Bone marrow (tissue), 2 donors: ENCODE data around the gene DEPDC4.
"Not testable (repeated sequence)": the region's sequence is repeated elsewhere in the genome, so short reads cannot be mapped to it uniquely, and the experiment has no call there.

Experiments used
- DNase-seq, 2 donors: peaks; one replicate each; lab custom pipeline; 2025; lab: John Stamatoyannopoulos, UW

The DEPDC4 gene

GRCh38 chr12:100263131-100263530 lies 3.7 kb downstream of the DEPDC4 start:
- DNase-seq, result no peak

DNA sequence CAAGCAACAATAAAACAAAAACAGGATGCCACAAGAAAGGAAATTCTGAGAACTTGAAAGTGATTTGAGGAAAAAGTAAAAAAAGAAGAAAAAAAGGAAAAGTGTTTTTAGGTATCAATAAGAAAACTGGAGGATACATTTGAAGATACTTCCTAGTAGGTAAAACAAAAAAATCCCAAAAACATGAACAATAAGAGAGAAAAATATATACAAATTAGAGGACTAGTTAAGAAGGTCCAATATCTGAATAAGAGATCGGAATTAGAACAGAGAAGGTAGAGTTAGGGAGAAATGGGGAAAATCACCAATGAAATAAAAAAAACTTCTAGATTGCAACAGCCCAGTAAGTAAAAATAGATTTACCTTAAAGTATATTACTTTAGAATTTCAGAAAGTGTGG lies 8.8 kb downstream of the DEPDC4 start:
- no peak for DNase-seq

DNA sequence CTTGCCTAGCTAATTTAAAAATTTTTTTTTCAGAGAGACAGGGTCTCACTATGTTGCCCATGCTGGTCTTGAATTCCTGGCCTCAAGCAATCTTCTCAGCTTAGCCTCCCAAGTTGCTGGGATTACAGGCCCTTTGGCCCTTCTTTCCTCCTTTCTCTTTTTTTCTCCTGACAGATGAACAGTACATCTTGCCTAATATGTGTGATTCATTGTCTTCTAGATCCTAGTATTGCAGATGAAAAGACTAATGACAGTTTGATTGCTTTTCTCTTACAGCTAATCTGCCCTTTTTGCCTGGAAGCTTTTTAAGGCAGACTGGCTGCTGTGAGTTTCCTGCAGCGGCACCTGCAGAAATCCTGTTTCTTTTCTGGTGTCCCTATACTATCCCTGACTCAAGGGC lies 12.0 kb downstream of the DEPDC4 start:
- DNase-seq, result no peak

- no peak for DNase-seq
Measured at GRCh38 chr12:100253437-100253836, 13.4 kb downstream of the DEPDC4 start.

GRCh38 chr12:100251917-100252316 lies 15.0 kb downstream of the DEPDC4 start:
- DNase-seq, result no peak

DNA sequence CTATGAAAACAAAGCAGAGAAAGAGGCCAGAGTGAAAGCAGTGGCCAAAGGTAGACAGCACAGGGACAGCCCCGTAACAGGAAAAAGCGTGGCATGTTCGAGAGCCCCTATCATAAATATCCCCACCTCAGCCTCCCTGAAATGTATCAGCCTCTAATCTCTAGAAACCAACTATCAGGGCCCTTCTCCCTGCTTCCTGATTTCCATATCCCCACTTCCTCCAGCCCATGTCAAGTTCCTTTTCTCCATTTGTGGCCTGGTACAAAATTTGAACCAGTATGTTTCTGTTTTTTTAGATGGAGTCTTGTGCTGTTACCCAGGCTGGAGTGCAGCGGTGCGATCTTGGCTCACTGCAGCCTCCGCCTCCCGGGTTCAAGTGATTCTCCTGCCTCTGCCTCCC lies 16.9 kb downstream of the DEPDC4 start:
- no peak for DNase-seq

DNA sequence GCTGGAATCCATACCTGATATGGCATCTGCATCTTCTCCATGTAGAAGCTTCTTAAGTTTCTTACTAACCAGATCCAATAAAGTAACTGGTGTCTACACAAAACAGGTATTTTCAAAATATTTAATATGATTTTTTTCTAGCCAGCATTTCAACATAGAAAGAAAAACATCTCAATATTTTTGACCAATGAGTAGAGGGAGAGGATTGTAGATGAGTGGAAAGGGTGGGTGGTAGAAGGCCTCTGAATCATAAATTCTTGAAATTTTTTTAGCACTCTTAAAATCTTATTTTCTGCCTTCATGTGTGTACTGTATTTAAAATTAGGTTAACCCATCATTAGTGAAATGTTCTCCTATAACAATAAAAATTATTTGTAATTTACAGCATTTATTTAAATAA lies 18.0 kb downstream of the DEPDC4 start:
- DNase-seq, result no peak

DNA sequence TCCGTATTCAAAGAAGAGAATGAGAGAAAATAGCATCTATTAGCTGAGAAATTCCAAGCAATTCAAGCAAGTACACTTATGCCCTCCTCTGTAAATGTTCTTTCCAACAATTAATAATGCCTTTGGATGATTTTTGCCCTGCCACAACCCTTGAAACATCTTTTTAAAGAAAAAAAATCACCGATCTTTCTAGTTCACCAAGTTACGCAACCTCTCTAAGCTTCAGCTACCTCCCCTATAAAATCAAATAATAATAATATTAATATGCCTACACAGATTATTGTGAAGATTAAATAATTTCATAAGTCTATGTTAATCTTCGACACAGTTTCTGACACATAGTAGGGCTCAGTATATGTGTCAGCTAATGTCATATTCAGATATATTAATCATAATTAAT lies 19.1 kb downstream of the DEPDC4 start:
- no peak for DNase-seq

- DNase-seq, result no peak
Measured at GRCh38 chr12:100243137-100243536, 23.7 kb downstream of the DEPDC4 start.

DNA sequence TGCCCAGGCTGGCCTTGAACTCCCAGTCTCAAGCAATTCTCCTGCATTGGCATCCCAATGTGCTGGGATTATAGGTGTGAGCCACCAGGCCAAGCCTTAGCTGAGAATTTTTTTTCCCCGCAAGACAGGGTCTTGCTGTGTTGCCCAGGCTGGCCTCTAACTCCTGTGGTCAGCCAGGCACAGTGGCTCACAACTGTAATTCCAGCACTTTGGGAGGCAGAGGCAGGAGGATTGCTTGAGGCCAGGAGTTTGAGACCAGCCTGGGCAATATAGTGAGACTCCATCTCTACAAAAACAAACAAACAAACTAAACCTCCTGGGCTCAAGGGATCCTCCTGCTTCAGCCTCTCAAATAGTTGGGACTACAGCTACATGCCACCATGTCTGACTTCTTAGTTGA lies 27.3 kb downstream of the DEPDC4 start:
- no peak for DNase-seq

DNA sequence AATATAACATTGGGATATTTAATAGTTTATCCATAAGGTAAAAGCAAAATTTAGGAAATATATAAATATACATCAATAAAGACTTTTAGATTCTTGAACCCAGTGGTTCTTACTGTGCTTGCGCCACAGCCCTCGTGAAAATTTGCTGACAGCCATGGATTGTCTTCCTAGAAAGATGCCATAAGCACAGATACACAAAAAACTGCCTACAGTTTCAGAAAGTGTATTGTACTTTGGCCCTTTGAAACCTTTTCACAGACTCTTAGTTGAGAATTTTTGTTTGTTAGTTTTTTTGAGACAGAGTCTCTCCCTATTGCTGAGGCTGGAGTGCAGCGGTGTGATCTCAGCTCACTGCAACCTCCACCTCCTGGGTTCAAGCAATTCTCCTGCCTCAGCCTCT lies 28.1 kb downstream of the DEPDC4 start:
- DNase-seq, result no peak

- DNase-seq, result peak in 1 of 2 donors; percentile 8
Measured at GRCh38 chr12:100234591-100235304, 32.1 kb downstream of the DEPDC4 start.

DNA sequence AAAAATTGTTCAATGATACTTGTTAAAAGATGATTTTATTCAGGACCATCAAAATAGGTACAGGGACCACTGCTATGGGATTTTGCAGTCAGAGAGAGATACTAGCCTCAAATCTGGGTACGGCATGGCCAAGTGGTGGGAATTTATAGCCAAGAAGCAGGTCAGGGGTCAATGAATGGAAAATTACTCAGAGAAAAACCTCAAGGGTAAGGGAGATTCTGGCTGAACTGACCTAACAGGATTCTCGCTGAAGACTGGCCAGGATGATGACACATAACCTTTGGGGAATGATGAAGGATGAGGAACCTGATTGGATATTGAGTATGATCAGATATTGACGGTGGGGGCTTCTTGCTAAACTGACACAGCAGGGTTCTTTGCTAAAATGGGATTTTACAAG lies 32.7 kb downstream of the DEPDC4 start:
- DNase-seq, result no peak

DNA sequence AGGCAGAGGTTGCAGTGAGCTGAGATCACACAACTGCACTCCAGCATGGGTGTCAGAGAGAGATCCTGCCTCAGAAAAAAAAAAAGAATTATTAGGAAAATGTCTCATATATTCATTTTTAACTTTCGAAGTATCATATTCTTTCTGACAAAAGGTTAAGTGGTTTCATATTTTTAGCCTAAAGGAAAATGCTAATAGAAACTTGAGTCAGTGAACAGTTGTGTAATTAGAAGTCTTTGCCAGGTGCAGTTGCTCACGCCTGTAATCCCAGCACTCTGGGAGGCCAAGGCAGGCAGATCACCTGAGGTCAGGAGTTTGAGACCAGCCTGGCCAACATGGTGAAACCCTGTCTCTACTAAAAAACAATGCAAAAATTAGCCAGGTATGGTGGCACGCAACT lies 35.0 kb downstream of the DEPDC4 start:
- not testable (repeated sequence) for DNase-seq

GRCh38 chr12:100229876-100230275 lies 37.0 kb downstream of the DEPDC4 start:
- no peak for DNase-seq

- peak in 1 of 2 donors; percentile 15 for DNase-seq
Measured at GRCh38 chr12:100229036-100229635, 37.7 kb downstream of the DEPDC4 start.

DNA sequence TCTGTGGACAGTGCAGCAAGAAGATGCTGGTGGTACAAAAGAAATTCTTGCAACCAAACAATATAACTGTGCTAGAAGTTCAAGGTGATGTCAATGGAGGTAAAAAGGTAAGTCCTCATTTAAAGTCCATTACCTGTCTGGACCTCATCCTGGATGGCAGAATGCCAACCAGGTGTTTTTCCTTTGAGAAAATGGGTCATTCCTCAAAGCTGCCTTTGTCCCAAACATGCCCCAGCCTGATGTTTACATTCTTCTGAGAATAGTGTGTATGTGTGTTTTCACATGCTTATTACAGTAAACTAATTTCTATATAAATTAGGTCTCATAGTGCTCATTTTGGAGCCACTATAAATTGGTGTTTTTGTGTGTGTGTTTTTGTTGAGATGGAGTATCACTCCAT lies 41.4 kb downstream of the DEPDC4 start:
- DNase-seq, result no peak

GRCh38 chr12:100222173-100222572 lies 44.7 kb downstream of the DEPDC4 start:
- not testable (repeated sequence) for DNase-seq

GRCh38 chr12:100221523-100221922 lies 45.4 kb downstream of the DEPDC4 start:
- no peak for DNase-seq

- DNase-seq, result no peak
Measured at GRCh38 chr12:100219328-100220109, 47.4 kb downstream of the DEPDC4 start.

GRCh38 chr12:100216337-100216736 lies 50.5 kb downstream of the DEPDC4 start:
- DNase-seq, result no peak

DNA sequence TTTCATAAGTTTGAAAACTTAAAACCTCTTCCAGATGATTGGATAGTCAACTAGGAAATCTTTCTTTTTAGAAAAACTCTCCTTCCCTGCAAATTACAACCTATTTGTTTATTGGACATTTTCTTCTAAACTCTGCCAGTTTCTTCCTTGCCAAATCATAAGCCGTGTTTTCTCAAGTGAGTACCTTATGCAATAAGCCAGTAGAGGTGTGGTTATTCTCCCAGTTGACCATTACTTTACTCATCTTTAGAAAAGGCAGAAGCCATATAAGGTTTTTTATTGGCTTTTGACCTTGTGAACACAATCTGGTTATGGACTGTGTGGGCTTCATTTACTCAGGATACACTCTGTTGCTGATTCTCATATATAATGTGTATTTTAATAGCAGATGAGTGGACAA lies 51.7 kb downstream of the DEPDC4 start:
- no peak for DNase-seq

GRCh38 chr12:100214518-100214917 lies 52.4 kb downstream of the DEPDC4 start:
- no peak for DNase-seq
